GM12872 (cell line): Measurements from ENCODE around the gene TMEM255A.

Experiments
- CTCF ChIP-seq: IDR thresholded peaks from 3 replicates; pipeline ENCODE4 v1.5.1; 2011; ENCODE audit warnings: low read depth, mild to moderate bottlenecking, low read length, moderate library complexity; ENCODE audit not compliant: insufficient read depth

TMEM255A gene

DNA sequence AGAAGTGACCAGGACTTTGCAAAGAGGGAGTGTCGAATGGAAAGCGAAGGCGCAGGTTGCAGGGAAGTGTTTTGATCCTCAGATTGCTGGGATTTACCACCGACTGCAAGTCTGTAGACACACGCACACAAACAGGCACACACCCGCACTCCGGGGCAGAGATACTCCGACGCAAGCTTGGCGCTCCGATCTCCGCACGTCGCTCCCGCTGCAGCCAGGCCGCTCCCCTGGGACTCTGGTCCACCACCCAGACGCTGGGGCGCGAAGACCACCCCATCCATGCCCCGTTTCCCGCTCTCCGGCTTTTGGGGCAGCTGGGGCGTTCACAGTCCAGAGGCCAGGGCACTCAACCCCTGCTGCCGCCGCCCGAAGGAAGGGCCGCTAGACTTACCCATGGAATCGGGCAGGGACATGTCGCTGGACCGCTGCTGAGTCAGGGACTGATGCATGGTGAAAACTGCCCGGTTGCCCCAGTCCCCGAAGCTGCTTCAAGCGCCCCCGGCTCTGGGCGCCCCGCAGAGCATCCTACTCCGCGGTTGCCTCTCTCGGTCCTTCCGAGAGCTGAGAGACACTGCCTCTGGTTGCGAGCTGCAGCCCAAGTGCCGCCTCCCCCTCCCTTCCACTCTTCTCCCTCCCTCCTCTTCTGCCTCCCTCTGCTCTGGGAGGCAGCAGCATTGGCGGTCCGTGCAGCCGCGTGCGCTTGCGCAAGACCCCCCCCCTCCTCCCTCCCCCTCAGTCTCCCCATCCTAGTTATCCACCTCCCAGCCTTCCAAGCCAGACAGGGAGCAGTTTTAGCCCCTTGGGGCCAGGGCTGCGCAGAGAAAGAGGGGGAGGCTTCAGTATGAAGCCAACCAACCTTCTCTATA lies at the start of gene TMEM255A:
Gene TMEM255A (minus strand): TSS at position 601 of the 866 bp plus-strand sequence. CDS start 152 bp downstream, at position 449.
- no peak for TF ChIP-seq CTCF

DNA sequence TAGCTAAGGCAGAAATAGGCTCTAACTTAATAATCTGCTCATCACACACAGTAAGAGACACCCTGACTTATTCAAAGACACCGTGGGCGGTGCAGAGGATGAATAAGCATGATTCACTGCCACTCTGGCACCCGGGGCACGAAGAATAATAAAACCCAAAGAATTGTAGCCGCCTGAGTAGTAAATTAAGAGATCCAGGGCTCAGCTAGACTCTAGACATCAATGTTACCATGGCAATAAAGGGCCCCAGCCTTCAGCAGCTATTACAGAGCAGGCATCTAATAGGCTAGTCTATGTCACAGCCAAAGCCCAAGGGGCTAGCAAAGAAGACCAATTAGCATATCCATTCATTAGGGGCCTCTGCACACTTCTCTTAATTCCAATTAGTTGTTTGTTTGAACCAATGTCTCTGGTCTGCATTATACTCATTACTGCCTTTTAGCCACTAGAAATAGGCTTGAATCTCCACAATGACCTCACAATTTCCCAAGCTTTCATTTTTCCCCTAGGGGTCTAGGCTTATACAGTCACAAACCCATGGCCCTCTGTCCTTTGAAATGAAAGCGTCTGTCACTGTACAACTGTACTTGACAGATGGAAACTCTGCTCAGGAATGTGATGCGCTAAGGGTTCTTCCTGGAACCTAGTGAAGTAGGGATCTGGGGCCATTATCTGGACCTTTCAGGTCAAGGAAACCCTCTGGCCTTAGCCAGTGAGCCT lies 47.6 kb upstream of the TMEM255A start:
- TF ChIP-seq CTCF: no peak

DNA sequence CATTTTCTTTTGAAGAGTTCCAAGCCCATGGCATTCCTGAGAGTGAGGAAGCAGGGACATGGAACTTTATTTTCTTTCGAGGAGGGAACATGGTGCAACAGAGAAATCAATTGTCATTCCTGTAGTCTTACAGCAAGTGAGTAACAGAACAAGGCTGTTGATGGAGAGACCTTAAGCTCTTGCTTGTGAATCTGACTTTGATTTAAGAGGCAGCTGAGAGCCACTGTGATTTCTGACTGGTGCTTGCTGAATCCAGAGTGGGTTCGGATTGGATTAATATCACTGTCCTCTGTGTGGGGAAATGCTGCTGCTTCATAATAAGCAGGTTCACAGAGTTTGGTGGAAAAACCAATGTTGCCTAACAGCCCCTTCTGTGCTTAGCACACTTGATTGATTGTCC lies 45.9 kb upstream of the TMEM255A start:
- TF ChIP-seq CTCF: no peak

GRCh38 chrX:120356084-120356483 lies 44.8 kb upstream of the TMEM255A start:
- TF ChIP-seq CTCF: no peak

GRCh38 chrX:120350450-120351138 lies 39.3 kb upstream of the TMEM255A start:
- no peak for TF ChIP-seq CTCF

DNA sequence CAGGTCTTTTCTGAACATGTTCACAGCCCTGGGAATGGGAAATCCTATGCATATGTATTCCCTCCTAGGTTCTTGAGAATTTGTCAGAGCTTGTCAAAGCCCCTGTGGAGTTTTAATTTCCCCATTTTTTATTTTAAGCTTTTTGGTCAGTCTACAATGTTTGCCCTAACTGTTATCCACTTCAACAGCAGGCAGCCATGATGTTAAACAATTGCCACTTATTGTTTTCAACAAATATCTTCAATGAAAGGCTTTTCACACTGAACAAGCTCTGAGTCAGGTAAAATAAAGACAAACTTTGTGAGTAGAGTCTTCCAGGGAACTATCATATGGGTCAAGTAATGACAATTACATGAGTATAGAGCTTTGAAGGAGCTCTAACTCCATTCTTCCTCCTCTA lies 25.6 kb upstream of the TMEM255A start:
- no peak for TF ChIP-seq CTCF

DNA sequence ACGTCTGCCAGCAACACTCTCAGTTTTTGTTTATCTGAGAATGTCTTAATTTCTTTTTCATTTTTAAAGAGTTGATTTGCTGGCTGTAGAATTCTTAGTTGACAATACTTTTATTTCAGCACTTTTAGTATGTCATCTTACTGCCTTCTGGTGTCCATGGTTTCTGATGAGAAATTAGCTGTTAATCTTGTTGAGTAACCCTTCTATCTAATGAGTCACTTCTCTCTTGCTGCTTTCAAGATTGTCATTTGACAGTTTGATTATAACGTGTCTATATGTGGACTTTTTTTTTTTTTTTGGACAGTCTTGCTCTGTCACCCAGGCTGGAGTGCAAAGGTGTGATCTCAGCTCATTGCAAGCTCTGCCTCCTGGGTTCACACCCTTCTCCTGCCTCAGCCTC lies 24.0 kb upstream of the TMEM255A start:
- no peak for TF ChIP-seq CTCF
